Spleen (tissue), 7 donors: Measurements from ENCODE around the gene BCL2.

ENCODE experiments used
- CTCF ChIP-seq, 11 experiments: fragments of 200-600 bp in 7 of 11; fragments of 450-650 bp in 4 of 11; sonication (generic) in 4 of 11; IDR thresholded peaks in 8 of 11; conservative IDR thresholded peaks in 3 of 11; 1 replicate in 7 of 11; 2 replicates in 4 of 11; pipeline versions ENCODE4 v1.4.0 to v1.8.0; 2016 to 2021; ENCODE audit warnings: antibody characterized with exemption in 11 of 11, inconsistent platforms in 4 of 11, mild to moderate bottlenecking in 1 of 11
- POLR2A ChIP-seq, 3 donors: fragments of 450-650 bp; IDR thresholded peaks; one replicate each; pipeline ENCODE4 v1.5.1; 2017; ENCODE audit warnings: antibody characterized with exemption in 3 of 3, mild to moderate bottlenecking in 1 of 3
- POLR2AphosphoS5 ChIP-seq, 3 donors: sonication (generic); formaldehyde crosslinking; IDR thresholded peaks; one replicate each; pipeline ENCODE4 v1.5.1; 2017; ENCODE audit warnings: antibody characterized with exemption in 3 of 3
- donor health status: DM: no; HTN: no; CAD: no; lungs with moderate emphysema.
- donor health status: DM: no; HTN: no; CAD: no.
- donor health status: DM: no; HTN: no; CAD: no.

GRCh38 chr18:63169853-63170252 is 149.7 kb downstream of the BCL2 start:
- TF ChIP-seq CTCF (IDR thresholded peaks at IDR 0.05 in 8 of 11, conservative IDR thresholded peaks at IDR 0.05 in 3 of 11) (no peak), POLR2A (IDR thresholded peaks at IDR 0.05) (no peak), POLR2AphosphoS5 (IDR thresholded peaks at IDR 0.05) (no peak)
